ENCODE results near the gene ULBP2.

ULBP2 gene

GRCh38 chr6:149974825-149975224, 33.0 kb downstream of the ULBP2 start:
- DNase-seq, result no peak

DNA sequence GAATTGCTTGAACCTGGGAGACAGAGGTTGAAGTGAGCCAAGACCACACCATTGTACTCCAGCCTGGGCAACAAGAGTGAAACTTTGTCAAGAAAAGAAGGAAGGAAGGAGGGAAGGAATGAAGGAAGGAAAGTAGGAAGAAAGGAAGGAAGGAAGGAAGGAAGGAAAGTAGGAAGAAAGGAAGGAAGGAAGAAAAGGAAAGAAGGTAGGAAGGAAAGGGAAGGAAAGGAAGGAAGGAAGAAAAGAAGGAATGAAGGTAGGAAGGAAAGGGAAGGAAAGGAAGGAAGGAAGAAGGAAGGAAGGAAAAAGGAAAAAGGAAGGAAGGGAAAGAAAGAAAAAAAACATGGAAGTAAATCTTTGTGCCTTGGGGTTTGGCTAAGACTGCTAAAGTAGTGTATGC, 33.6 kb downstream of the ULBP2 start:
- DNase-seq, result no peak

DNA sequence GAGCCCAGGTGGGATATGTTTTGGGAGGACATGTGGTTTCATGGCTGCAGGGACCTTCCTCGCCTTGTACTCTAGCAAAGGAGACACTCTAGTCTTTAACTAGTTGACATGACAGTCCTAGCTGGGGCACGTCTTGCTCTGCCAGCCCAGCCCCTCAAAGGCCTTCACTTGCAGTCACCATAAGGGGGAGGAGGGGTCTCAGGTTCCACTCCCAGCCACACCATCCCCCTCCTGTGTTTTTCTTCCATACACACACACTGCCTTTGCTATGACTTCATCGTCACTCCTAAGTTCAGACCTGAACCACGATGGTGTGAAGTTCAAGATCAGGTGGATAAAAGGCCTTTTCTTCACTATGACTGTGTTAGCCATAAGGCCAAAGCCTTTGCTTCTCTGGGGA, 35.4 kb downstream of the ULBP2 start:
- DNase-seq, result no peak

GRCh38 chr6:149978610-149979009, 36.8 kb downstream of the ULBP2 start:
- no peak for DNase-seq

- no peak for DNase-seq
These were observed 37.5 kb downstream of the ULBP2 start for GRCh38 chr6:149979293-149979692.

- no peak for DNase-seq
These were observed 41.3 kb downstream of the ULBP2 start for GRCh38 chr6:149983145-149983544.

DNA sequence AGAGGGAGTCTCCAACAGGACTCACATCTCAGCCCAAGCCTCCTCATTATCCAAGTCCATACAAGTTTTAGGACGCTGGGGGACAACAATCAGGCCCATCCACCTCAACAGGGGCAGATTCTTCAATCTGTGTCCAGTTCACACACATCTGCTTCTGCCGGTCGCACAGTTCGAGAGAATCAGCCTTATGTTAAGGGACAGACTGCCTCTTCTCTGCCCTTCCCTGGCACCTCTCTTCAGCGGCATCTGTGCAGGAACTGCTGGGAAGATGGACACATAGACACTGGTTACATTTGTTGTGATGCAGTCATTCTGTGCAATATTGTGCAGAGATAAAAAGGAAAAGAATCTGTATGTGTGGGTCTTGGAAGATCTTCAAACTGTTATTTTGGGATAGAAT, 43.0 kb downstream of the ULBP2 start:
- no peak for DNase-seq

- DNase-seq, result peak; percentile 24
These were observed 43.7 kb downstream of the ULBP2 start for GRCh38 chr6:149985481-149985937.

GRCh38 chr6:149987602-149988107, 45.8 kb downstream of the ULBP2 start:
- no peak for DNase-seq

DNA sequence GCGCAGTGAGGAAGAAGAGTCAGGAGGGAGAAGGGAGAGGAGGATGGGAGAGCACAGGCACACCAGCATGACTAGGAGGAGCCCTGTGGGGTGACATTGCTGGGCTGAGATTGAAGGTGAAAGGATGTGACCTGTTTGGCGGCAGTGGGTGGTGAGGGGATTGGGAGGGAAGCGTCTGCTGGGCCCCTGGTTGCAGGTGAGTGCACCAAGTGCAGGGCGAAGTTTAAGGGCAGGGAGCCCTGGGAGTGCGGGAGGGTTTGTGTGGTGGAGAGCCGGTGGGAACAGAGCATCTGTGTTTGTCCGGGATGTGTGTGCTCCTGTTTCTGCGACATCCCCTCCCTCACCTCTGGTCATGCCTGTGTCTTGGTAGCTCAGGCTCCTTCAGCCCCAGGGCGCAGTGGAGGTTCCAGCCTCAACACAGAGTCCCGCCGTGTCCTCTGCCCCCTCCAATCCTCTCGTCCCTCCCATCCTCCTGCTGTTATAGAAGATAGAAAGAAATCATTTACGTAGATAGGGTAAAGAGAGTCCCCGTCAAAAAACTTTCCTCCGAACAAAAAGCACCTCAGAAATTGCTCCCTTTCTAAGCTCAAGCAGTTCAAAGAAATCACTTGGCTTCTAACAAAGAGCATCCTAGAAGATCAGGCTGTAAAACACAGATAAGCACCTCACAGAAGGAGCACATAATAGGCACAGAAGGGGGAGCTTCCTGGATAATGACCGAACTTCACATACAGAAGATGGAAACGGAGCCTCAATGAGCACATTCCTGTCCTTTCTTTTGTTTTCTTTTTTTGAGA, 46.9 kb downstream of the ULBP2 start:
- DNase-seq, result peak; percentile 19

DNA sequence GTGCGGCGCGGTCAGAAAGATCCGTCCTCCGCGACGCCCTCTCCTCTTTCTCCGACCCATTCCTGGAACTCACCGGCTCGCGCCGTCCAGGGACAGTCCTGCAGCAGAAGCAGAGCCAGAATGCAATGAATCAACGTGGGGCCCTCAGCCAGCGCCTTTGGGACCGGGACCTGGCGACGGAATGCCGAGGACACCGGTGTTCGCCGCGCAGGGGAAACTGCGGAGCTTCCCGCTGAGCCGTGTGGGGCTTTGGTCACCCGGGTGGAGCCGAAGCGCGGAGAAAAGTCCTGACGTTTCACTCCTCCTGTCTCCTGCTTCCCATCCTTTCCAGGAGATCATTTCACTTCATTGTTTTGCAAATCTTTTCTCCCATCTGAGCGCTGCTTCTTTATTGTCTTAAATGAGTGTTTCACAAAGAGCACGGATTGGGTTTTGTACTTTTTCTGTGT, 48.4 kb downstream of the ULBP2 start:
- peak; percentile 23 for DNase-seq

DNA sequence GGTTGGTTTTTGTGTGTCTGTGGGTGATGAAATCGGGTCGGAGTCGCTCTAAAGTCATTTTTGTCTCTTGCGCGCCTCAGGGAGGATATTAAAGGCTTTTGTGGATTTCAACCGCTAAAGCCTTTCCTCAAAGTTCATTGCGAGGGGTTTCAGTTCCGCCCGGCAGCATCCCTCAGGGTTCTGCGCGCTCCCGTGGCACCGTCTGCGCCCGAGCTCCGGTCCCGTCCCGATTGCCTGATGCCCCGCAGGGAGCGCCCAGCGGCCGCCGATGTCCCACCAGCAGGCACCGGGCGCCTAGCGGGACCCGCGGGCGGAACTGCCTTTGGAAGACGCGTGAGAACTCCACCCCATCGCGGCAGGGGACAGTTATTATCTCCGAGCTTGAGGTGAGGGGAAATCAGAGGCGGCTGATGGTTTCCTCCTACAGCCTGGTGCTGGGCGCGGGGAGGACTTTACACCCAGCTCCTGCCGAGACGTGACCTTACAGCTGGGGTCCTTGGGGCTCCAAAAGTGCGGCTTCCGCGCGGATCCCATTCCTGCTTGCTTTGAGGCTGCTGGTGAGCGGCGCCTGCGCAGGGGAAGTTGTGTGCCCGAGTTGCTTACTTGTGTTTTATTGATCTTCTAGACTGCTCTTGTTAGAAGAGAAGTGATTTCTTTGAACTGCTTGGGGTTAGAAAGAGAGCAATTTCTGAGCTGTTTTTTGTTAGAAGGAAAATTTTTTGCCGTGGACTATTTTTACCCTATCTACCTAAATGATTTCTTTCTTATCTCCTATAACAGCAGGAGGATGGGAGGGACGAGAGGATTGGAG, 49.1 kb downstream of the ULBP2 start:
- DNase-seq, result peak; percentile 42

- peak; percentile 28 for DNase-seq
These were observed 49.6 kb downstream of the ULBP2 start for GRCh38 chr6:149991472-149991795.

- DNase-seq, result no peak
These were observed 50.0 kb downstream of the ULBP2 start for GRCh38 chr6:149991838-149992237.

DNA sequence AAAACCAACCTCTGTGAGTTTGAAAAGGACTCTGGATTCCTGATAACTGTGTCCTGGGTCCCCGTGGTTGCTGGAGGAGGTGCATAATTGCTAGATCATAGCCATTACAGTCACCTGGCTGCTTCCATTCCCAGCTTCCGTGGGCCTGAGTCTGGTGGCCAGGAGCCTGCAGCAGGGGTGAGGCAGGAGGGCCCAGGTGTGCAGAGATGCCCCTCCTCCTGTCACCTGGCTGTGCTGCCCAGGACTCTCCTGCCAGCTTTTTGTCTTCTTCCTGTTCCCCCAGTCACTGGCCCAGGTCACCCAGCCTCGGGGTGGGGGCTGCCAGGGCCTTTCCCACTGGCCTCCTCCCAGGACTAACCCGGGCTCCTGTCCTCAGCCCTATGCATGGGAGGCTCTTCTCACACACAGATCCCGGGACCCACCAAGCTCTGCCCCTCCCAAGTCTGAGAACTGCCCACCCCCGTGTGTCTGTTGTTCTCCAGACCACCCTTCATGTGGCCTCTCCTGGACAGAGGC, 53.5 kb downstream of the ULBP2 start:
- no peak for DNase-seq

DNA sequence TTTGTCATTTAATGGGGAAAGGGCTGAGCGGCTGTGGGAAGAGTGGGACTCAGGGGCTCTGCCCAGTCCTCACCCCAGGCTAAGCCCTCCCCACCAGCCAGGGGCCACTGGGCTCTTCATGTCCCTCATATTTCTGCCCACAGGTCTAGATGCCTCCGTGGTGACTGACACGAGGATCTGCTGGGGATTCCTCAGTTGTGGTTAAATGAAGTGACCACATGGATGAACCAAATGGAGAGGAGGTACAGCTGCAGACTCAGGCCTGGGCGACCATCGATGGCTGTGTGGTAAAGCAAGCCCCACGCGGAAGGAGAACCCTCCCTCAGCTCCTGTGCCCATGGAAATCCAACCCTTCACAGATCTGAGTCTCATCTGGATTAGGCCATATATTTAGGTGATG, 54.2 kb downstream of the ULBP2 start:
- DNase-seq, result no peak
